GM19023 (cell line): Measurements from ENCODE around the gene MAPK4.

Source experiments
- ATAC-seq: cut with Tn5 transposase; IDR thresholded peaks from one replicate; pipeline ENCODE4 v1.9.1; 2021; ENCODE audit warnings: mild to moderate bottlenecking, moderate library complexity; ENCODE audit not compliant: unreplicated experiment

MAPK4 gene

GRCh38 chr18:50716902-50717301 is 157.0 kb downstream of the MAPK4 start:
- ATAC-seq: no peak

DNA sequence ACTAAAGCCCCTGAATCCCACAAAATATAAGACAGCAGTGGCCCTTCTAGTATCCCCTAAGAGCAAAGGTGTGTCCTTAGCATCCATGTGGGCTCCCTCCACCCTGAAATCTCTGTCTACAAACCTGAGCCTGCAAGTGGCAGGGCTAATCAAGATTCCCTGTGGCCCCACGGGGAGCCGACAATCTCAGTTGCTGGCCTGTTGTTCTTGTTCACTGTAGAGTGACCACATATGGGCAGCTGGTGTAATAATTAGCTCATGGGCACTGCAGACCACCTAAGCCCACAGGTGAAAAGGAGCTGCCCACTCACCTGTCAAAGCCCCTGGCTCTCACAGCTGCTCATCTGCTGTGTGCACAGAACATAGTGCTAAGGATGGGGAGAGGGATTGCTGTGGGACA is 157.7 kb downstream of the MAPK4 start:
- ATAC-seq: no peak

GRCh38 chr18:50719471-50720324 is 159.8 kb downstream of the MAPK4 start:
- no peak for ATAC-seq

GRCh38 chr18:50720325-50720674 is 160.4 kb downstream of the MAPK4 start:
- no peak for ATAC-seq

DNA sequence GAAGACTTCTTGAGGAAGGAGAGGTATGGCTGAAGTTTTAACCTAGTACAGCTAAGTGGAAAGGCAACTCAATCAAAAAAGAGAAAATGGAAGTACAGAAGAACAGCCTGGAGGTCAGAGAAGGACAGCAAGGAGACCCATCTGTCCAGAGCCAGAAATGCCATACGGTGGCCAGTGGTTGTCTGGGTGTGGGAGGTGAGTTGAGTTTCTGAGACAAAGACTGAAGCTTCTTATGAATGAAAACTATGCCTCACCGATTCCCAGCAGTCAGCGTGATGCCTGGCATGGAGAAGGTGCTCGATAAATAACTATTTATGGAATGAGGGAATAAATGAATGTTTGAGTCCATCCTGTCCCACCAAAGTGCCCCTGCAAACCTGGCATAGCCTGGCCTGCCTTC is 161.1 kb downstream of the MAPK4 start:
- no peak for ATAC-seq

- ATAC-seq: no peak
Observed at GRCh38 chr18:50721451-50722120, 161.7 kb downstream of the MAPK4 start.

DNA sequence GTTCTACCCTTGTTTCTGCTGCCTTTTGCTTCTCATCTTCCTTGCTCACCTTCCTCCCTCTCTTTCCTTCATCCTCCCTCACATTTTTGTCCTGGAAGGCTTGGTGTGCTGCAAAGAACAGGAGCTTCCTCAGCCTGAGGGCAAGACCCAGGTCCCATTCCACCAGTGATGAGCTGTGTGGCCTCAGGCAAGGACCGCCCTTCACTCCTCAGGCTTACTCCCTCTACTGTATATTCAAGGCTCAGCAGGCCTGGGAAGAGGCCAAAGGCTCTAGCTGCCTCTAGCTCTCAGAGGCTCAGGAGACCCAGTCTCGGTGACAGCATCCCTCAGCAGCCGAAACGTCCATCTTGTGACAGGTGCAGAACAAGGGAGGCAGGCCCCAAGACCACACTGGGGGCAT is 162.4 kb downstream of the MAPK4 start:
- ATAC-seq: no peak

- ATAC-seq: no peak
Observed at GRCh38 chr18:50724751-50725151, 164.9 kb downstream of the MAPK4 start.

DNA sequence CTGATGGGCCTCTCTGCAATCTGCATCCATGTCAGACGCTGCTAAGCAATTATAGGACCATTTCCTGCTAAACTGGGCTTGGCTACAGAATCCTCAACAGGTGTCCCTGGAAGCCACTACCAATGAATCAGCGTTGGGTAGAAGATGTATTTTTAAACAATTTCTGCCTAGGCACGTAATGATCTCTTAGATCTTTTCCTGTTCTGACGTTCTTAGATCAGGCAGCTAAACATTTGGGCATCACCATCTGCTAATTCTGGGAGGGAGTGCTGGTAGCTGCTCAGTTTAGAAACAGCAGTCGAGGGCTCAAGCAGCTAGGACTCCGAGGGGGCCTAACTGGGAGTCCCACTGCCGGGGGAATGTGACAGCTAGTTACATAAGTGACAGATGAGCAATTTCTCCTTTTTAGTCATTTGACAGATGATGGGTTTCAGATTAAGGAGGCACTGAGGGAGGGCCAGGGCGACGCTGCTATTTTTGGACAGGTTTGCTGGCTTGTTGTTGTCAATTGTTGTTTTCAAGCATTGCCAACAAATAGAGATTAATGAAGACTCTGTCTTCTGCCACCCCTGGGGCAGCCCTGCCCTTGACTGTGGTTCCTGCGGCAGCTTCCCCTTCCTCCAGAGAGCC is 167.2 kb downstream of the MAPK4 start:
- ATAC-seq: peak; percentile 74

DNA sequence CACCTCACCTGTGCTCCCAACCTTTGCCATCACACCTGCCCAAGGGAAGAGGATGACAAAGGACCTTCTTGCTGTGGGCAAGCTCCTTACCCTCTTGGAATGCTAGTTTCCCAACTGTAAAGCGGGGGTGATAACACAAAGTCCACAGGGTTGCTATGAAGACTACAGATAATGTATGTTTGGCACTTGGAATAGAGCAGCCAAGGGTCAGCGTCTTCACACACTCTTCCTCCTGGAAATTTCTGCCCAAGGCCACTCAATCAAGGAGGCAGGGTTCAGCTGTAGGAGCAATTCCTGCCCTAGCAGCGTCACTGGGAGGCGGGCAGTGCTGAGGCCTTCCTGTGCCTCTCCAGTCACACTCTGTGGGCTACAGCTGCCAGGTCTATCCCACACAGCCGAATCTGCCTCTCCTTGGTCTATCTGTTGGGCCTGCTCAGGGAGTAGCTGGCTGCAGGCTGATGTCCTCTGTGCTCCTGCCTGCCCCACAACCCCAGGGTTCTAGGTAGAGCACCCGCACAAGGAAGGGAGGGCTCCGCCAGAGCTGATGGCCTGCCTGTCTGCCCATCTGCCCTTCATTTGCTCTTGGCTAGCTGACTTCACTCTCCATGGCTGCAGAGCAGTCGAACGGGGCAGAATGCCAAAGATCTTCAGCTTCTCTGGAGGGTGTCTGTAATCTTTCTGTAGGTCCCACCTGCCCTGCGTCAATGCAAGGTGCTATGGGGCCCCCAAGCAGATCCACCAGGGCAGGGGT is 168.0 kb downstream of the MAPK4 start:
- no peak for ATAC-seq

DNA sequence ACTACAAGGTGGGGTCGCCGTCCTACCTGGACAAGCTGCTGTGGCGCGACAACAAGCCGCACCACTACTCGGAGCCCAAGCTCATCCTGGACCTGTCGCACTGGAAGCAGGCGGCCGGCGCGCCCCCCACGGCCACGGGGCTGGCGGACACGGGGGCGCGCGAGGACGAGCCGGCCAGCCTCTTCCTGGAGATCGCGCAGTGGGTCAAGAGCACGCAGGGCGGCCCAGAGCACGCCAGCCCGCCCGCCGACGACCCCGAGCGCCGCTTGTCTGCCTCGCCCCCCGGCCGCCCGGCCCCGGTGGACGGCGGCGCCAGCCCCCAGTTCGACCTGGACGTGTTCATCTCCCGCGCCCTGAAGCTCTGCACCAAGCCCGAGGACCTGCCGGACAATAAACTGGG is 169.5 kb downstream of the MAPK4 start:
- no peak for ATAC-seq

- ATAC-seq: no peak
Observed at GRCh38 chr18:50729986-50730385, 170.1 kb downstream of the MAPK4 start.

GRCh38 chr18:50734342-50734741 is 174.5 kb downstream of the MAPK4 start:
- no peak for ATAC-seq

- ATAC-seq: no peak
Observed at GRCh38 chr18:50734886-50735285, 175.0 kb downstream of the MAPK4 start.

DNA sequence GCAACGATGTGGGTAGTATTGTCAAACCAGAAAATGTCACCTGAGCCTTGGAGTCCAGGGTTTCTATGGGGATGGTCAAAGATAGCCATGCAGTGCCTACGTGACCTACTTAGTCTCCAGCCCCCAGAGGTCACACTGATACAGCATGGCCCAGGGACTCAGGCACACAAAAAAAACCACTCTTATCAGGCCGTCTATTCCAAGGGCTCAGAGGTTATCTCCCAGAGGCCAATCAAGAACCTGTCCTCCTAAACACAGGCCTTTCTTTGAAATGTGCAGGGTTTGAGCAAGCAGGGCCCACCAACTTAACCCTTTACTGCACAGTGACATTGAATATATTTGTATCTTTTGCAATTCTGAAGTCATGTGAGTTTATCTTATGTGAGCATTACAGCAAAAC is 177.2 kb downstream of the MAPK4 start:
- ATAC-seq: no peak

- ATAC-seq: no peak
Observed at GRCh38 chr18:50738098-50738757, 178.3 kb downstream of the MAPK4 start.

- ATAC-seq: no peak
Observed at GRCh38 chr18:50742952-50743351, 183.1 kb downstream of the MAPK4 start.

GRCh38 chr18:50744253-50744652 is 184.4 kb downstream of the MAPK4 start:
- ATAC-seq: no peak

GRCh38 chr18:50745945-50746344 is 186.1 kb downstream of the MAPK4 start:
- no peak for ATAC-seq

DNA sequence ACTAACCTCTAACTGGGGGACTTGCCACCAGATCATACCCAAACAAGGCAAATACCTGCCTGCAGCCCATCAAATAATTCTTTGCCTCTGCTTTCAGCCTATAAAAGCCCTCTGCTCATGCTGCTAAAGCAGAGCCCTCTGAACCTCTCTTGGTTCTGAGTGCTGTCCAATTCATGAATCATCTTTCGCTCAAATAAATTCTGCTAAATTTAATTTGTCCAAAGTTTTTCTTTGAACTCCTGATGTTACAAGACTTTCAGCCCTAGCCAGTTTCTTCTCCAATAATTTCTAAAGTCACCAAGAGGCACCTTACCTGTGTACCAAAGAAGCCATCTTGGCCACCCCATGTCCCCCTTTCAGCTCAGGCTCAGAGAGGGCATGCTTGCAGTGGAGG is 188.0 kb downstream of the MAPK4 start:
- no peak for ATAC-seq
